NT2/D1 (cell line): ENCODE measurements around the gene REXO4.
"Not testable (repeated sequence)": the region's sequence is repeated elsewhere in the genome, so short reads cannot be mapped to it uniquely, and the experiment has no call there.

Experiments
- DNase-seq: peaks from one replicate; pipeline ENCODE4 v3.0.0-alpha.2; 2011; ENCODE audit warnings: low read depth, low spot score
- H3K27me3 ChIP-seq: 2 replicates; pipeline ENCODE4 v1.6.0; 2011; ENCODE audit warnings: mild to moderate bottlenecking; ENCODE audit not compliant: insufficient read length, insufficient read depth
- H3K36me3 ChIP-seq: 2 replicates; pipeline ENCODE4 v1.6.1; 2011; ENCODE audit warnings: mild to moderate bottlenecking, low read length, mixed read lengths; ENCODE audit not compliant: insufficient read depth, insufficient read length
- H3K4me1 ChIP-seq: 2 replicates; pipeline ENCODE4 v1.5.1; 2011; ENCODE audit not compliant: insufficient read depth, insufficient read length
- H3K4me3 ChIP-seq: 2 replicates; pipeline ENCODE4 v1.5.1; 2011; ENCODE audit warnings: low read depth; ENCODE audit not compliant: insufficient read length
- H3K9ac ChIP-seq: 2 replicates; pipeline ENCODE4 v1.6.0; 2011; ENCODE audit warnings: low read depth; ENCODE audit not compliant: insufficient read length
- H3K9me3 ChIP-seq: 2 replicates; pipeline ENCODE4 v1.5.1; 2011; ENCODE audit warnings: mild to moderate bottlenecking, low read length; ENCODE audit not compliant: insufficient read depth
- SUZ12 ChIP-seq: IDR thresholded peaks from 2 replicates; pipeline ENCODE4 v1.6.1; 2011; ENCODE audit not compliant: insufficient read length, insufficient read depth; ENCODE audit errors: extremely low read depth
- YY1 ChIP-seq: IDR thresholded peaks from 2 replicates; pipeline ENCODE4 v1.6.1; 2011; ENCODE audit not compliant: insufficient read length, insufficient read depth
- ZNF274 ChIP-seq: IDR thresholded peaks from 2 replicates; pipeline ENCODE4 v1.6.1; 2011; ENCODE audit warnings: mild to moderate bottlenecking, low read depth, low read length

REXO4 gene

GRCh38 chr9:133377721-133378216, 40.0 kb downstream of the REXO4 start:
- no peak for DNase-seq
- no peak overlapping the region for H3K9ac ChIP-seq
- H3K4me3 ChIP-seq: no peak overlapping the region

DNA sequence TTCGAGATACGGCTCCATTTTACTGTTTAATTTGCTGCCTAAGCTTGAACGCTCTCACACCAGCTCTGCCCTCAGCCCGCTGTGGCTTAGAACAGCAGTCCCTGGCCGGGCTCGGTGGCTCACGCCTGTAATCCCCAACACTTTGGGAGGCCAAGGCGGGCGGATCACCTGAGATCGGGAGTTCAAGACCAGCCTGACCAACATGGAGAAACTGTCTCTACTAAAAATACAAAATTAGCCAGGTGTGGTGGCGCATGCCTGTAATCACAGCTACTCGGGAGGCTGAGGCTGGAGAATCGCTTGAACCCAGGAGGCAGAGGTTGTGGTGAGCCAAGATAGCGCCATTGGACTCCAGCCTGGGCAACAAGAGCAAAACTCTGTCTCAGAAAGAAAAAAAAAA, 40.5 kb downstream of the REXO4 start:
- H3K9ac ChIP-seq: peak overlapping the region; percentile 83
- not testable (repeated sequence) for H3K27me3 ChIP-seq, DNase-seq, H3K9me3 ChIP-seq
- peaks cover 19% of the 10 kb centered on the region for H3K36me3 ChIP-seq
- peaks cover 21% of the 10 kb centered on the region for H3K4me1 ChIP-seq
- peak overlapping the region; percentile 76 for H3K4me3 ChIP-seq

More at GRCh38 chr9:133377721-133378216, 40.0 kb downstream of the REXO4 start:
- Histone ChIP-seq H3K36me3 (peaks cover 15% of the 10 kb centered on the region), H3K9me3 (no peaks in the 10 kb centered on the region), H3K27me3 (no peaks in the 10 kb centered on the region), H3K4me1 (peaks cover 18% of the 10 kb centered on the region)
- TF ChIP-seq YY1 (no peak), SUZ12 (no peak), ZNF274 (no peak)

GRCh38 chr9:133375724-133376654, 41.8 kb downstream of the REXO4 start, which contains the start of the genes STKLD1 and SURF4:
TSS of gene STKLD1 (plus strand) at chr9:133376366. CDS start at chr9:133376474, 108 bp downstream.
TSS of gene SURF4 (minus strand) at chr9:133376060. CDS start at chr9:133375969, 91 bp downstream.
- no peaks in the 10 kb centered on the region for H3K9me3 ChIP-seq
- peak; percentile 95 for DNase-seq
- peaks cover 32% of the 10 kb centered on the region for H3K36me3 ChIP-seq
- H3K9ac ChIP-seq: peak within 1 kb of the TSS; percentile 96
- H3K4me1 ChIP-seq: peaks cover 21% of the 10 kb centered on the region
- H3K27me3 ChIP-seq: no peaks in the 10 kb centered on the region
- H3K4me3 ChIP-seq: peak within 1 kb of the TSS; percentile 92
- TF ChIP-seq YY1: no peak
- TF ChIP-seq ZNF274: no peak

DNA sequence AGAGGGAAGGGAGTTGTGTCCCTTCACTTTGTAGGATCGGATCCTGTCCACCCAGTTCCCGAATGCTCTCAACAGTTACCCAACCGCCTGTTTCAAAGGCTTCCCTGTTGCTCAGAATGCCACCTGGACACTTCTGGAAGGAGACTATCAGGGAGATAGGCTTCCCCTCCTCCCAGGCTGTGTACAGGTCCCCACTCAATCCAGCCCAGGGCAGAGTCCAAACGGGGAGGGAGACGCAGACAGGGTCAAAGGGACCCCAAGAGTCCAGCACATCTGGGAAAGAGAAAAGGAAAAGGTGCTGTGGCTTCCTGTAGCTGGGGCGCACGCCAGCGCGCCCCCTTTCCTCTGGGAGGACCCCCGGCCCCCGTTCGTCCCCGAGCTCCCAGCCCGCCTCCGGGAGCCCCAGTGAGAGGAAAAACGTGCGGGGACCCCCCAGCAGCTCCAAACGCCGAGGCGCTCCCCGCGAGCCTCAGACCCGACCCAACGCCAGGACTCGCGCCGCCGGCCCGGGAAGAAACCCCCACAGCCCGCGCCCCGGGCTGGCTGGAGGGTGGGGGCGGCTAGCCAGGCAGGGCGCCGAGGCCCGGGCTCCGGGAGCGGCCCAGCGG, 42.6 kb downstream of the REXO4 start:
- H3K4me3 ChIP-seq: peak overlapping the region; percentile 92
- TF ChIP-seq SUZ12 (no peak), ZNF274 (no peak), YY1 (no peak)
- H3K27me3 ChIP-seq: no peaks in the 10 kb centered on the region
- H3K9me3 ChIP-seq: no peaks in the 10 kb centered on the region
- DNase-seq: no peak
- H3K36me3 ChIP-seq: peaks cover 40% of the 10 kb centered on the region
- H3K9ac ChIP-seq: peak overlapping the region; percentile 96
- peaks cover 21% of the 10 kb centered on the region for H3K4me1 ChIP-seq

GRCh38 chr9:133374612-133375115, 43.1 kb downstream of the REXO4 start:
- H3K9ac ChIP-seq: peak overlapping the region; percentile 96
- no peaks in the 10 kb centered on the region for H3K9me3 ChIP-seq
- peaks cover 46% of the 10 kb centered on the region for H3K36me3 ChIP-seq
- peaks cover 22% of the 10 kb centered on the region for H3K4me1 ChIP-seq
- H3K27me3 ChIP-seq: no peaks in the 10 kb centered on the region
- DNase-seq: no peak
- TF ChIP-seq ZNF274 (no peak), SUZ12 (no peak), YY1 (no peak)
- peak overlapping the region; percentile 92 for H3K4me3 ChIP-seq

DNA sequence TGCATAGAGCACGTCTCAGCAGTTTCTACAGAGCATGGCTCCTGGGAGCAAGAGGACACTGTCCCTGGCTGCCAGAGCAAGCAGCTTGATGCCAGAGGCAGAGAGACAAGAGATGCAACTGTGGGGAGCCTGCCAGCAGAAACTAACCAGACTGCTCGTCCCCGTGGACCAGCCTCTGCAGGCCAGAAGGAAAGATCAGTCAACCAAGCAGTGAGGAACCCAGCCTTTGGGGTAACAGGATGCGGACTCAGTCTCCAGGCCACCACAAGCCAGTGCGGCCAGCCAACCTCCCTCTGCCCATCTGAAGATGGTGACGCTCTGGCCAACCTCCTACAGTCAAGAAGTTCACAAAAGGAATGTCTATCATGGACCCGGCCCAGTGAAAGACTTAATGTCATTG, 45.7 kb downstream of the REXO4 start:
- H3K9me3 ChIP-seq: no peaks in the 10 kb centered on the region
- H3K4me1 ChIP-seq: peaks cover 5% of the 10 kb centered on the region
- no peak overlapping the region for H3K9ac ChIP-seq
- peaks cover 71% of the 10 kb centered on the region for H3K36me3 ChIP-seq
- no peak for DNase-seq
- no peaks in the 10 kb centered on the region for H3K27me3 ChIP-seq
- TF ChIP-seq YY1 (no peak), ZNF274 (no peak), SUZ12 (no peak)
- no peak overlapping the region for H3K4me3 ChIP-seq

- H3K36me3 ChIP-seq: peaks cover 79% of the 10 kb centered on the region
- H3K4me1 ChIP-seq: peaks cover 5% of the 10 kb centered on the region
- no peak for DNase-seq
- H3K9me3 ChIP-seq: no peaks in the 10 kb centered on the region
- no peaks in the 10 kb centered on the region for H3K27me3 ChIP-seq
- H3K4me3 ChIP-seq: no peak overlapping the region
- peak overlapping the region; percentile 47 for H3K9ac ChIP-seq
- TF ChIP-seq SUZ12 (no peak), ZNF274 (no peak), YY1 (no peak)
These were observed 46.5 kb downstream of the REXO4 start for GRCh38 chr9:133371261-133371711.
